B cell (primary cell): ENCODE results near the gene ELAVL2. TPM values are rescaled to one million over a fixed set of nuclear protein-coding genes. Genes with fewer than 3 reads are reported as not detected.

ENCODE experiments used
- ATAC-seq: fragments of 200-7000 bp; cut with Tn5 transposase; one replicate; pipeline ENCODE4 v1.10.0; 2021; ENCODE audit warnings: low read depth, mild to moderate bottlenecking, moderate number of reproducible peaks, moderate library complexity
- CTCF ChIA-PET: fragments of 350-600 bp; sonication (Branson Sonifier 250); formaldehyde crosslinking; loops from one replicate; lab custom pipeline; 2021; ENCODE audit warnings: antibody characterized with exemption, inconsistent platforms; lab: Charles Lee
- POLR2A ChIA-PET: fragments of 350-600 bp; sonication (Branson Sonifier 250); formaldehyde crosslinking; loops from one replicate; lab custom pipeline; 2021; ENCODE audit warnings: antibody characterized with exemption; lab: Charles Lee
- DNase-seq: peaks from one replicate; pipeline ENCODE4 v3.0.0; 2013
- H2AFZ ChIP-seq: 2 replicates; pipeline ENCODE4 v1.6.1; 2012; ENCODE audit warnings: mild to moderate bottlenecking, low read depth, low read length; ENCODE audit not compliant: insufficient read depth, poor library complexity, severe bottlenecking
- H3K27ac ChIP-seq, 2 donors: 1 replicate in 1 of 2; 2 replicates in 1 of 2; pipeline ENCODE4 v1.5.1; 2012 to 2013; ENCODE audit warnings: low read length in 2 of 2, mild to moderate bottlenecking in 2 of 2, moderate library complexity in 1 of 2
- H3K27me3 ChIP-seq, 4 experiments: fragments of 200-600 bp in 1 of 4; sonication (generic) in 1 of 4; replicated peaks in 1 of 4; 1 replicate in 2 of 4; 2 replicates in 2 of 4; pipeline versions ENCODE4 v1.6.1 to v1.7.0; 2013 to 2016; ENCODE audit warnings: low read length in 3 of 4, mild to moderate bottlenecking in 2 of 4, mixed read lengths in 1 of 4, moderate library complexity in 1 of 4; ENCODE audit not compliant: insufficient read depth in 4 of 4, control insufficient read depth in 3 of 4; ENCODE audit errors: control extremely low read depth in 1 of 4
- H3K36me3 ChIP-seq, 2 experiments: replicated peaks in 1 of 2; 1 replicate in 1 of 2; 2 replicates in 1 of 2; pipeline versions ENCODE4 v1.6.1 to v1.7.1; 2013; ENCODE audit warnings: low read length in 1 of 2; ENCODE audit not compliant: insufficient read depth in 2 of 2, control insufficient read depth in 1 of 2; ENCODE audit errors: control extremely low read depth in 1 of 2, extremely low read depth in 1 of 2
- H3K4me1 ChIP-seq, 2 donors: fragments of 200-600 bp in 1 of 2; sonication (generic) in 1 of 2; 1 replicate in 1 of 2; 2 replicates in 1 of 2; pipeline versions ENCODE4 v1.5.1 to v1.6.1; 2013 to 2017; ENCODE audit warnings: low read length in 2 of 2; ENCODE audit not compliant: control insufficient read depth in 2 of 2, insufficient read depth in 2 of 2
- H3K4me2 ChIP-seq: replicated peaks from 2 replicates; pipeline ENCODE3; 2012; ENCODE audit warnings: mild to moderate bottlenecking, low read depth, low read length; ENCODE audit not compliant: poor library complexity, severe bottlenecking
- H3K4me3 ChIP-seq, 5 experiments: fragments of 200-600 bp in 1 of 5; sonication (generic) in 1 of 5; 1 replicate in 3 of 5; 2 replicates in 2 of 5; pipeline versions ENCODE4 v1.5.1 to v1.7.0; 2011 to 2016; ENCODE audit warnings: low read length in 4 of 5, mild to moderate bottlenecking in 4 of 5, low read depth in 2 of 5, control low read depth in 1 of 5, moderate library complexity in 1 of 5; ENCODE audit not compliant: insufficient read depth in 1 of 5; ENCODE audit errors: control extremely low read depth in 1 of 5, extremely low read depth in 1 of 5
- H3K79me2 ChIP-seq: fragments of 200-600 bp; sonication (generic); one replicate; pipeline ENCODE4 v1.6.0; 2016; ENCODE audit warnings: low read length; ENCODE audit not compliant: control insufficient read depth, insufficient read depth
- H3K9ac ChIP-seq: fragments of 200-600 bp; sonication (generic); 2 replicates; pipeline ENCODE4 v1.6.1; 2017; ENCODE audit warnings: mild to moderate bottlenecking, low read length, moderate library complexity
- H3K9me3 ChIP-seq, 3 donors: one replicate each; pipeline versions ENCODE4 v1.6.1 to v1.7.1; 2013; ENCODE audit warnings: low read length in 2 of 3; ENCODE audit not compliant: control insufficient read depth in 2 of 3, insufficient read depth in 1 of 3; ENCODE audit errors: control extremely low read depth in 1 of 3
- H4K20me1 ChIP-seq: 2 replicates; pipeline ENCODE4 v1.6.0; 2012; ENCODE audit warnings: mild to moderate bottlenecking, low read length; ENCODE audit not compliant: insufficient read depth, control insufficient read depth, poor library complexity, severe bottlenecking
- H3K27ac Mint-ChIP-seq: one replicate; pipeline ENCODE4 v1.8.0; 2021; ENCODE audit warnings: mixed read lengths
- H3K27me3 Mint-ChIP-seq: one replicate; pipeline ENCODE4 v1.8.0; 2021; ENCODE audit warnings: mixed read lengths
- H3K4me1 Mint-ChIP-seq: one replicate; pipeline ENCODE4 v1.8.0; 2021; ENCODE audit warnings: mixed read lengths
- H3K4me3 Mint-ChIP-seq: one replicate; pipeline ENCODE4 v1.8.0; 2021; ENCODE audit warnings: mixed read lengths
- H3K9me3 Mint-ChIP-seq: one replicate; pipeline ENCODE4 v1.8.0; 2022; ENCODE audit warnings: mixed read lengths; ENCODE audit not compliant: insufficient read depth
- EZH2 ChIP-seq: IDR thresholded peaks from 2 replicates; pipeline ENCODE4 v1.6.1; 2012; ENCODE audit warnings: borderline replicate concordance, low read depth, mild to moderate bottlenecking, moderate library complexity, low read length; ENCODE audit not compliant: insufficient read depth, poor library complexity, severe bottlenecking
- WGBS: methylation state at CpG from one replicate; pipeline ENCODE4 v1.1.5; 2013; ENCODE audit warnings: missing lambda C conversion rate; ENCODE audit not compliant: insufficient coverage; 5-methylcytosine and 5-hydroxymethylcytosine counted together
- intact Hi-C: fragments of 100-400 bp; cut with micrococcal nuclease; formaldehyde crosslinking; loops from one replicate; pipeline ENCODE4 v1.10.0; 2022
- polyA plus RNA-seq: library from polyadenylated mRNA; depleted of rRNA; stranded (reverse); fragments of >200 nt; gene quantifications from 2 replicates; pipeline ENCODE4 v1.2.3, GENCODE V29; 2012
- total RNA-seq, 2 donors: library from RNA; stranded (reverse); fragments of 120-200 nt in 1 of 2; gene quantifications; 1 replicate in 1 of 2; 2 replicates in 1 of 2; pipeline versions ENCODE4 v1.2.3 to v1.2.4, GENCODE V29; 2013 to 2022
- TF ChIP-seq, protein P1 (sequence below): fragments of 200-600 bp; IDR thresholded peaks from one replicate; pipeline ENCODE4 v1.8.0; 2022; ENCODE audit warnings: antibody characterized with exemption, mild to moderate bottlenecking

The ELAVL2 gene
- total and polyA plus RNA-seq, 2 donors (not counting 1 experiment from before 2014, with no cell fraction given): not detected

DNA sequence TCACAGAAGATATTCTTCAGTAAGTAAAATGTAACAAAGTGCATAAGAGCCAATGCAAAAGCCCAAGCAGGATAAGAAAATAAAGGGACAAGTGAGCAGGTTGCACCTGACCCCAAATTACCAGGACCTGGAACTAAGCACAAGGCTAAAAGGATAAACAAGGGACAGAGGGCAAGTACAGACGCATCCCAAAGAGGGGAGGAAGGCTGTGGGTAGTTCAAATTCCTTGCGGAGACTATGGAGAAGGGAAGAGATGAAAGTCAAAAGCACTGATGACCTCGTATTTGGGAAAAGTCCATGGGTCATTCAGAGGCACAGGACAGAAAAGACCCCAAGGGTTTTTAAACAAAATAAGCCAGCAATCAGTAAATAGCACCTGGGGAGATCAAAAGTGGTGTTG, 11.8 kb downstream of the ELAVL2 start:
- H3K79me2 ChIP-seq: no peaks in the 10 kb centered on the region
- H3K27ac Mint-ChIP-seq: no peak overlapping the region
- no peak overlapping the region for H3K27ac ChIP-seq
- no peaks in the 10 kb centered on the region for H4K20me1 ChIP-seq
- H2AFZ ChIP-seq: no peak overlapping the region
- DNase-seq (no peak), ATAC-seq (no peak)
- 80% methylated on average over 3 of the region's 3 CpGs for WGBS
- intact Hi-C loops: no loop called here
- H3K4me1 Mint-ChIP-seq: no peaks in the 10 kb centered on the region
- H3K4me1 ChIP-seq: no peaks in the 10 kb centered on the region
- no peak overlapping the region for H3K4me3 ChIP-seq
- no peaks in the 10 kb centered on the region for H3K36me3 ChIP-seq
- peaks cover 0 to 3% (median 0%) of the 10 kb centered on the region in 4 experiments for H3K27me3 ChIP-seq
- no peak overlapping the region for H3K9ac ChIP-seq
- CTCF ChIA-PET: no interaction called here
- no peak for TF ChIP-seq EZH2
- TF ChIP-seq, protein P1, sequence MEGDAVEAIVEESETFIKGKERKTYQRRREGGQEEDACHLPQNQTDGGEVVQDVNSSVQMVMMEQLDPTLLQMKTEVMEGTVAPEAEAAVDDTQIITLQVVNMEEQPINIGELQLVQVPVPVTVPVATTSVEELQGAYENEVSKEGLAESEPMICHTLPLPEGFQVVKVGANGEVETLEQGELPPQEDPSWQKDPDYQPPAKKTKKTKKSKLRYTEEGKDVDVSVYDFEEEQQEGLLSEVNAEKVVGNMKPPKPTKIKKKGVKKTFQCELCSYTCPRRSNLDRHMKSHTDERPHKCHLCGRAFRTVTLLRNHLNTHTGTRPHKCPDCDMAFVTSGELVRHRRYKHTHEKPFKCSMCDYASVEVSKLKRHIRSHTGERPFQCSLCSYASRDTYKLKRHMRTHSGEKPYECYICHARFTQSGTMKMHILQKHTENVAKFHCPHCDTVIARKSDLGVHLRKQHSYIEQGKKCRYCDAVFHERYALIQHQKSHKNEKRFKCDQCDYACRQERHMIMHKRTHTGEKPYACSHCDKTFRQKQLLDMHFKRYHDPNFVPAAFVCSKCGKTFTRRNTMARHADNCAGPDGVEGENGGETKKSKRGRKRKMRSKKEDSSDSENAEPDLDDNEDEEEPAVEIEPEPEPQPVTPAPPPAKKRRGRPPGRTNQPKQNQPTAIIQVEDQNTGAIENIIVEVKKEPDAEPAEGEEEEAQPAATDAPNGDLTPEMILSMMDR: no peak
- H3K4me2 ChIP-seq: no peak overlapping the region
- no peak overlapping the region for H3K4me3 Mint-ChIP-seq
- no peaks in the 10 kb centered on the region for H3K9me3 ChIP-seq
- peaks cover 3% of the 10 kb centered on the region for H3K27me3 Mint-ChIP-seq
- POLR2A ChIA-PET: no interaction called here
- H3K9me3 Mint-ChIP-seq: no peaks in the 10 kb centered on the region

DNA sequence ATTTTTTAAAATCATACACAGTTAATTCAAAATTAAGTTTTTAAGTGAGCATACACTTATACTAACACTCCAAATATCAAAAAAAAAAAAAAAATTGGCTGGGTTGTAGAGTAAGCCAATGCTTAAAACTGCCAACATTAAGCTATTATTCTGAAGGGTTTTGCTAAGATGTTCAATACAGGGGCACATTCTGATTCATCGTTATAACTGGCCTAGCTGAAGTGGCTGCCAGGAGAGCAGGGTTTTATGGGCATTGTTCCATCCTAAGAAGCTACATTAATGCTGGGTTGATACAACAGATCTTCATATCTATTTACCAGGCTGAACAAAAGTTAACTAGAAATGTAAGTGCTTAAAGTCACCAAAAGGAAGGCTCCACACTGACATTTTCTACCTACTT, 13.4 kb downstream of the ELAVL2 start:
- Histone ChIP-seq H3K79me2 (no peaks in the 10 kb centered on the region), H3K9ac (no peak overlapping the region), H3K27me3 (no peaks in the 10 kb centered on the region), H3K4me2 (no peak overlapping the region), H4K20me1 (no peaks in the 10 kb centered on the region), H3K4me1 (no peaks in the 10 kb centered on the region), H3K36me3 (no peaks in the 10 kb centered on the region), H3K27ac (no peak overlapping the region), H3K4me3 (no peak overlapping the region), H2AFZ (no peak overlapping the region), H3K9me3 (no peaks in the 10 kb centered on the region)
- H3K4me1 Mint-ChIP-seq: no peaks in the 10 kb centered on the region
- ChIA-PET CTCF (interaction anchor here (0.6 kb wide), 1 partner anchor 354 kb away, joined by 3 read pairs; no protein-coding TSS in a partner anchor), POLR2A (no interaction called here)
- no peak overlapping the region for H3K4me3 Mint-ChIP-seq
- intact Hi-C loops: no loop called here
- no peak for ATAC-seq
- no peaks in the 10 kb centered on the region for H3K27me3 Mint-ChIP-seq
- no CpG with 5 or more reads among the region's 1 CpG for WGBS
- H3K9me3 Mint-ChIP-seq: no peaks in the 10 kb centered on the region
- no peak overlapping the region for H3K27ac Mint-ChIP-seq
- DNase-seq: no peak
- no peak for TF ChIP-seq EZH2
- TF ChIP-seq, protein P1: no peak
